Cardiac muscle cell (in vitro differentiated cells and primary cell): ENCODE data around the gene CDHR3. TPM values are rescaled to one million over a fixed set of nuclear protein-coding genes. Genes with fewer than 3 reads are reported as not detected.

Source experiments
- DNase-seq, 2 donors: peaks; one replicate each; pipeline versions ENCODE4 v3.0.0 to v3.0.0-alpha.2; 2010 to 2017; ENCODE audit warnings: low read depth in 1 of 2, low spot score in 1 of 2
- H3K27ac ChIP-seq: fragments of 200-600 bp; sonication (generic); 2 replicates; pipeline ENCODE4 v1.5.1; 2016
- H3K27me3 ChIP-seq: fragments of 200-600 bp; sonication (generic); 2 replicates; pipeline ENCODE4 v1.6.0; 2016; ENCODE audit warnings: control low read depth
- H3K36me3 ChIP-seq: fragments of 200-600 bp; sonication (generic); 2 replicates; pipeline ENCODE4 v1.5.1; 2016; ENCODE audit warnings: control low read depth
- H3K4me1 ChIP-seq: fragments of 200-600 bp; sonication (generic); 2 replicates; pipeline ENCODE4 v1.8.1; 2017; ENCODE audit warnings: low read depth, mild to moderate bottlenecking, mixed run types
- H3K4me3 ChIP-seq: fragments of 200-600 bp; sonication (generic); 2 replicates; pipeline ENCODE4 v1.5.1; 2016; ENCODE audit warnings: mild to moderate bottlenecking
- H3K9me3 ChIP-seq: fragments of 200-600 bp; sonication (generic); 2 replicates; pipeline ENCODE4 v1.5.1; 2017; ENCODE audit warnings: low read depth, mild to moderate bottlenecking, control low read depth
- polyA plus RNA-seq: library from polyadenylated mRNA; unstranded; fragments of >200 nt; fragmentation: Nextera tagmentation; extraction: Ambion mirVana; gene quantifications from 2 replicates; pipeline ENCODE4 v1.2.1, GENCODE V29; 2016
- total RNA-seq: library from RNA; depleted of rRNA; stranded (reverse); fragments of >200 nt; gene quantifications from 2 replicates; pipeline ENCODE4 v1.2.3, GENCODE V29; 2016
- TF ChIP-seq, protein P1 (sequence below): IDR thresholded peaks from 2 replicates; pipeline ENCODE4 v1.5.1; 2012; ENCODE audit warnings: low read depth, mild to moderate bottlenecking, low read length

Gene CDHR3
- total and polyA plus RNA-seq, 2 experiments from 2014 or later, result 9.3 to 12.2 TPM

DNA sequence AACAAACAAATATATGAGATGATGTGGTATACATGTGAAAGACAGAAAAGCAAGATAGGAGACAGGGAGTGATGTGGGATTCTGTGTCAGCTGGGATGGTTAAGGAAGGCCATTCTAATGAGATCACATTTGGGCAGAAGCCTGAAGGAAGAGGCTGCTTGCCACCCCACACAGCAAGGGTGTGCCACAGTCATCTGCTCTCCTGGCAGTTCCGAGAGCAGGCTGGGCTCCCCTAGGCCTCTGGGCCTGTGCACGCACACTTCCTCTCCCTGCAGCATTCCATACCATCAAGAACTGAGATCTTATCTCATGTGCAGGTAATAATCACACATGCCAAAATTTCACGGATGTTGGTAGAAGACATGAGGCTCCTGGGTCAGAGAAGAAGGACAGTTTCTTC is 105.9 kb downstream of the CDHR3 start:
- H3K4me3 ChIP-seq, result no peak overlapping the region
- TF ChIP-seq, protein P1, sequence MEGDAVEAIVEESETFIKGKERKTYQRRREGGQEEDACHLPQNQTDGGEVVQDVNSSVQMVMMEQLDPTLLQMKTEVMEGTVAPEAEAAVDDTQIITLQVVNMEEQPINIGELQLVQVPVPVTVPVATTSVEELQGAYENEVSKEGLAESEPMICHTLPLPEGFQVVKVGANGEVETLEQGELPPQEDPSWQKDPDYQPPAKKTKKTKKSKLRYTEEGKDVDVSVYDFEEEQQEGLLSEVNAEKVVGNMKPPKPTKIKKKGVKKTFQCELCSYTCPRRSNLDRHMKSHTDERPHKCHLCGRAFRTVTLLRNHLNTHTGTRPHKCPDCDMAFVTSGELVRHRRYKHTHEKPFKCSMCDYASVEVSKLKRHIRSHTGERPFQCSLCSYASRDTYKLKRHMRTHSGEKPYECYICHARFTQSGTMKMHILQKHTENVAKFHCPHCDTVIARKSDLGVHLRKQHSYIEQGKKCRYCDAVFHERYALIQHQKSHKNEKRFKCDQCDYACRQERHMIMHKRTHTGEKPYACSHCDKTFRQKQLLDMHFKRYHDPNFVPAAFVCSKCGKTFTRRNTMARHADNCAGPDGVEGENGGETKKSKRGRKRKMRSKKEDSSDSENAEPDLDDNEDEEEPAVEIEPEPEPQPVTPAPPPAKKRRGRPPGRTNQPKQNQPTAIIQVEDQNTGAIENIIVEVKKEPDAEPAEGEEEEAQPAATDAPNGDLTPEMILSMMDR, result no peak
- no peak overlapping the region for H3K27ac ChIP-seq
- H3K27me3 ChIP-seq, result no peaks in the 10 kb centered on the region
- H3K4me1 ChIP-seq, result peaks cover 13% of the 10 kb centered on the region
- H3K9me3 ChIP-seq, result no peaks in the 10 kb centered on the region
- peak in 1 of 2 donors; percentile 7 for DNase-seq
- H3K36me3 ChIP-seq, result no peaks in the 10 kb centered on the region

GRCh38 chr7:106069471-106070200 is 106.6 kb downstream of the CDHR3 start:
- no peaks in the 10 kb centered on the region for H3K9me3 ChIP-seq
- no peak overlapping the region for H3K4me3 ChIP-seq
- no peak overlapping the region for H3K27ac ChIP-seq
- no peaks in the 10 kb centered on the region for H3K27me3 ChIP-seq
- H3K36me3 ChIP-seq, result no peaks in the 10 kb centered on the region
- no peak for DNase-seq
- TF ChIP-seq, protein P1, result no peak
- H3K4me1 ChIP-seq, result peaks cover 13% of the 10 kb centered on the region

GRCh38 chr7:106070201-106070551 is 107.1 kb downstream of the CDHR3 start:
- no peaks in the 10 kb centered on the region for H3K27me3 ChIP-seq
- no peaks in the 10 kb centered on the region for H3K36me3 ChIP-seq
- H3K9me3 ChIP-seq, result no peaks in the 10 kb centered on the region
- TF ChIP-seq, protein P1, result no peak
- H3K27ac ChIP-seq, result no peak overlapping the region
- DNase-seq, result no peak
- no peak overlapping the region for H3K4me3 ChIP-seq
- H3K4me1 ChIP-seq, result peaks cover 13% of the 10 kb centered on the region

DNA sequence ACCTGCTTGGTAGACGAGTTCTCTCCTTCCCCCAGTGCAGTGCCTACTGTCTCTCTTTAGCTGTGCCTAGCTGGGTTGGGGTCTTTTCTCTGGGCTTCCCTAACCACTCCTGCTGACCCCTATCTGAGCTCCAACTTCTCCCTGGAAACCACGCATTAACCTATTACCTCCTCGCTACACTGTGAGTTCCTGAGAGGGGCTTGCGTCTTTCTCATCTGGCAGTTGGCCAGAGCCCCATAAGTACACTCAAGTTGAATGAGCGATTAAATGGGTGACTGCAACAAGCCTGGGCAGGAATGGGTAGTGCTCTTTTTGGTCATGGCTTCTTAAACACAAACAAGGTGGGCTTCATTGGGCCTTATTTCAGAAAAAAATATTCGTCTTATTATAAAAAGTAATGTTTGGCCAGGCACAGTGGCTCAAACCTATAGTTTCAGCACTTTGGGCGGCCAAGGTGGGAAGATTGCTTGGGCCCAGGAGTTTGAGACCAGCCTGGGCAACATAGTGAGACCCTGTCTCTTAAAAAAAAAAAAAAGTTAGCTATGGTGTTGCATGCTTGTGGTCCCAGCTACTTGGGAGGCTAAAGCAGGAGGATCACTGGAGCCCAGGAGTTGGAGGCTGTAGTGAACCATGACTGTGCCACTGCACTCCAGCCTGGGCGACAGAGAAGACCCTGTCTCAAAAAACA is 107.6 kb downstream of the CDHR3 start:
- Histone ChIP-seq H3K4me1 (peaks cover 14% of the 10 kb centered on the region), H3K4me3 (no peak overlapping the region), H3K9me3 (no peaks in the 10 kb centered on the region), H3K27me3 (no peaks in the 10 kb centered on the region), H3K36me3 (no peaks in the 10 kb centered on the region), H3K27ac (no peak overlapping the region)
- DNase-seq, result no peak
- TF ChIP-seq, protein P1, result no peak

DNA sequence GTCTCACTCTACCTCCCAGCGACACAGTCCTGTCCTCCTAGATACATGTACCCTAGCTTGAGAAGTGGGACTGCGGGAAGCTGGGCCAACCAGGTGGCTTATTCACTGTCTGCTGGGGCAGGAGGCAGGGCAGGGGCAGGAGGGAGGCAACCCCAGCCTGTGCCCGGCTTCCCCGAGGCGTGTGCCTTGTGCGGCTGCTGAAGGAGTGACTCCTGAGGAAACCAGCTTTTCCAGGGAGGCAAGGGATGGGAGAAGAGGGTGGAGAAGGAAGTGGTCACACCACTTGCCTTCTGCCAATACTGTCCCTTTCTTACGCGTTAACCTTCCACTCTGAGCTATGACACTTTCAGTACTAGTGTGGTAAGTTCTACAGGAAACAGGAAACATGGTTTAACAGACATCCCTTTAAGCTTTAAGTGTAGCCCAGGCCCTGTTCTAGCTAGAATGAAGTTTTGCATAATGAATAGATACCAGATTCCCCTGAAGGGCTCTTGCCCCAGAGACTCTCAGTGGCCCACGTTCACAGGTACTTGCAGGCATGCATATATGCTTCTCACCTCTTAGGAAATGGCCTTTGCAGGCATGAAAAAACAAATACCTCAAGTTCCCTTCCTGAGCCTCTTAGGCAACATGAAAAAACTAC is 108.4 kb downstream of the CDHR3 start:
- peak in 1 of 2 donors; percentile 35 for DNase-seq
- Histone ChIP-seq H3K4me1 (peaks cover 22% of the 10 kb centered on the region), H3K27me3 (no peaks in the 10 kb centered on the region), H3K4me3 (no peak overlapping the region), H3K36me3 (no peaks in the 10 kb centered on the region), H3K9me3 (no peaks in the 10 kb centered on the region), H3K27ac (peak overlapping the region; percentile 71)
- TF ChIP-seq, protein P1, result no peak
